ENCODE data around the gene DDR2.

DDR2 gene

DNA sequence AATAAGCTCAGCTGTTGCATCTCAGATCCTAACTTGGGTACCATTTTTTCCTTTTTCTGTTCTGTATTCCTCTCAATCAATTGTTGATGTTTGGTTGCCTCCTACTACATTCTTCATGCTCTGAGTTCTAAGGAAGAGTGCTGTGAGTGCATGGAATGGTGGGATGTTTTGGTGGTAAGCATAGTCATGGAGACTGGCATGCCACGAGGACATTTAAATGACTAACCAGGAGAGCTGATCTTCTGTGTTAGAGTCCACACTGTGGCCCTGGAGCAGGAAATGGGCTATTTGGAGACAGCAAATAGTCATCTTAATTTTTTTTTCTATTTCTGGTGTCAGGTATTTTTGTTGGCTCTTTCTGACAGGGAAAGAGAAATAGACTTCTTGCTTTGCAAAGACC, 88.7 kb downstream of the DDR2 start:
- no peak overlapping the region for H3K9ac ChIP-seq (ENCODE audit: low read length)
- H3K9me2 ChIP-seq (replicated peaks; ENCODE audit: insufficient read depth, low read length): no peaks in the 10 kb centered on the region
- no peaks in the 10 kb centered on the region for H3K79me2 ChIP-seq (ENCODE audit: low read length)
- no peak overlapping the region for H3K4me3 ChIP-seq (ENCODE audit: low read length)
- no peak overlapping the region for H3K4me2 ChIP-seq (ENCODE audit: low read depth, low read length)
- H3K9me3 ChIP-seq (replicated peaks; ENCODE audit: insufficient read depth, low read length): no peaks in the 10 kb centered on the region
- no peak overlapping the region for H2AFZ ChIP-seq (ENCODE audit: low read length)
- H3K27ac ChIP-seq (ENCODE audit: low read length): no peak overlapping the region
- no peaks in the 10 kb centered on the region for H3K4me1 ChIP-seq (ENCODE audit: low read length)
- no peak for DNase-seq
- no peaks in the 10 kb centered on the region for H3K27me3 ChIP-seq (replicated peaks; ENCODE audit: insufficient read depth, low read length)
- TF ChIP-seq, protein P1, sequence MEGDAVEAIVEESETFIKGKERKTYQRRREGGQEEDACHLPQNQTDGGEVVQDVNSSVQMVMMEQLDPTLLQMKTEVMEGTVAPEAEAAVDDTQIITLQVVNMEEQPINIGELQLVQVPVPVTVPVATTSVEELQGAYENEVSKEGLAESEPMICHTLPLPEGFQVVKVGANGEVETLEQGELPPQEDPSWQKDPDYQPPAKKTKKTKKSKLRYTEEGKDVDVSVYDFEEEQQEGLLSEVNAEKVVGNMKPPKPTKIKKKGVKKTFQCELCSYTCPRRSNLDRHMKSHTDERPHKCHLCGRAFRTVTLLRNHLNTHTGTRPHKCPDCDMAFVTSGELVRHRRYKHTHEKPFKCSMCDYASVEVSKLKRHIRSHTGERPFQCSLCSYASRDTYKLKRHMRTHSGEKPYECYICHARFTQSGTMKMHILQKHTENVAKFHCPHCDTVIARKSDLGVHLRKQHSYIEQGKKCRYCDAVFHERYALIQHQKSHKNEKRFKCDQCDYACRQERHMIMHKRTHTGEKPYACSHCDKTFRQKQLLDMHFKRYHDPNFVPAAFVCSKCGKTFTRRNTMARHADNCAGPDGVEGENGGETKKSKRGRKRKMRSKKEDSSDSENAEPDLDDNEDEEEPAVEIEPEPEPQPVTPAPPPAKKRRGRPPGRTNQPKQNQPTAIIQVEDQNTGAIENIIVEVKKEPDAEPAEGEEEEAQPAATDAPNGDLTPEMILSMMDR (IDR thresholded peaks at IDR 0.05; ENCODE audit: low read length): no peak
- TF ChIP-seq EZH2phosphoT487 (IDR thresholded peaks at IDR 0.05; ENCODE audit: low read length) (no peak), EZH2 (optimal IDR thresholded peaks at IDR 0.05; ENCODE audit: low read depth, low read length) (no peak)
- H3F3A ChIP-seq (ENCODE audit: insufficient read depth, low read length): no peaks in the 10 kb centered on the region
- no peaks in the 10 kb centered on the region for H4K20me1 ChIP-seq (ENCODE audit: insufficient read depth, low read length)
- no peaks in the 10 kb centered on the region for H3K36me3 ChIP-seq (replicated peaks; ENCODE audit: insufficient read depth, low read length)

GRCh38 chr1:162721471-162721870, 89.2 kb downstream of the DDR2 start:
- no peaks in the 10 kb centered on the region for H3K9me3 ChIP-seq (replicated peaks; ENCODE audit: insufficient read depth, low read length)
- no peaks in the 10 kb centered on the region for H3K36me3 ChIP-seq (replicated peaks; ENCODE audit: insufficient read depth, low read length)
- no peaks in the 10 kb centered on the region for H3F3A ChIP-seq (ENCODE audit: insufficient read depth, low read length)
- no peak overlapping the region for H3K4me2 ChIP-seq (ENCODE audit: low read depth, low read length)
- no peaks in the 10 kb centered on the region for H4K20me1 ChIP-seq (ENCODE audit: insufficient read depth, low read length)
- DNase-seq: no peak
- no peaks in the 10 kb centered on the region for H3K4me1 ChIP-seq (ENCODE audit: low read length)
- H3K9me2 ChIP-seq (replicated peaks; ENCODE audit: insufficient read depth, low read length): no peaks in the 10 kb centered on the region
- no peak overlapping the region for H3K4me3 ChIP-seq (ENCODE audit: low read length)
- no peaks in the 10 kb centered on the region for H3K79me2 ChIP-seq (ENCODE audit: low read length)
- no peak overlapping the region for H3K9ac ChIP-seq (ENCODE audit: low read length)
- H3K27ac ChIP-seq (ENCODE audit: low read length): no peak overlapping the region
- no peak for TF ChIP-seq EZH2phosphoT487 (IDR thresholded peaks at IDR 0.05; ENCODE audit: low read length)
- TF ChIP-seq EZH2 (optimal IDR thresholded peaks at IDR 0.05; ENCODE audit: low read depth, low read length): no peak
- TF ChIP-seq, protein P1 (IDR thresholded peaks at IDR 0.05; ENCODE audit: low read length): no peak
- no peak overlapping the region for H2AFZ ChIP-seq (ENCODE audit: low read length)
- no peaks in the 10 kb centered on the region for H3K27me3 ChIP-seq (replicated peaks; ENCODE audit: insufficient read depth, low read length)

DNA sequence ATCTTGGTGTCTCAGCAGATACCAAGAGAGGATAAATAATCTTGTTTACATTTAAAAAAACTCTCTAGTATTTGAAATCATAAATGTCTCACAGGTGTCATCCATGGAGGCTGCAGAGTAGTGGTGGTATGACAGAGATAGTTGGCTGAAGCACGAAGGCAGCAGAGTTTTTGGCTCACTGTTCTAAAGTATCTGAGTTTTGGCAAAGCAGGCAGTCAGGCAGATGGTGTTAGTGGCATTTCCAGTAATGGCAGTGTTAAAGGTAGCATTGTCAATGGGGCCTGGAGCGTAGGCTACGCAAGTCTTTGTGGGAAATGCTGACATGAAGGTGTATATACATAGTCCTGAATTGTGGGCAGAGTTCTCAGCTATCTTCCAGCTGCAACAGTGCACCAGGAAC, 89.8 kb downstream of the DDR2 start:
- H3K27ac ChIP-seq (ENCODE audit: low read length): no peak overlapping the region
- H3K4me2 ChIP-seq (ENCODE audit: low read depth, low read length): no peak overlapping the region
- H3K9me3 ChIP-seq (replicated peaks; ENCODE audit: insufficient read depth, low read length): no peaks in the 10 kb centered on the region
- no peak for DNase-seq
- no peaks in the 10 kb centered on the region for H3K9me2 ChIP-seq (replicated peaks; ENCODE audit: insufficient read depth, low read length)
- H3K79me2 ChIP-seq (ENCODE audit: low read length): no peaks in the 10 kb centered on the region
- H4K20me1 ChIP-seq (ENCODE audit: insufficient read depth, low read length): no peaks in the 10 kb centered on the region
- no peaks in the 10 kb centered on the region for H3K36me3 ChIP-seq (replicated peaks; ENCODE audit: insufficient read depth, low read length)
- no peaks in the 10 kb centered on the region for H3K27me3 ChIP-seq (replicated peaks; ENCODE audit: insufficient read depth, low read length)
- H3K4me1 ChIP-seq (ENCODE audit: low read length): no peaks in the 10 kb centered on the region
- no peaks in the 10 kb centered on the region for H3F3A ChIP-seq (ENCODE audit: insufficient read depth, low read length)
- H2AFZ ChIP-seq (ENCODE audit: low read length): no peak overlapping the region
- no peak overlapping the region for H3K4me3 ChIP-seq (ENCODE audit: low read length)
- no peak overlapping the region for H3K9ac ChIP-seq (ENCODE audit: low read length)
- TF ChIP-seq, protein P1 (IDR thresholded peaks at IDR 0.05; ENCODE audit: low read length): no peak
- TF ChIP-seq EZH2 (optimal IDR thresholded peaks at IDR 0.05; ENCODE audit: low read depth, low read length): no peak
- no peak for TF ChIP-seq EZH2phosphoT487 (IDR thresholded peaks at IDR 0.05; ENCODE audit: low read length)
